GM19193 (cell line): ENCODE data around the gene GPR107.

Experiments
- POLR2A ChIP-seq: IDR thresholded peaks from 4 replicates; pipeline ENCODE4 v1.6.1; 2011; ENCODE audit not compliant: insufficient read depth, insufficient read length; ENCODE audit errors: extremely low read depth

Gene GPR107

DNA sequence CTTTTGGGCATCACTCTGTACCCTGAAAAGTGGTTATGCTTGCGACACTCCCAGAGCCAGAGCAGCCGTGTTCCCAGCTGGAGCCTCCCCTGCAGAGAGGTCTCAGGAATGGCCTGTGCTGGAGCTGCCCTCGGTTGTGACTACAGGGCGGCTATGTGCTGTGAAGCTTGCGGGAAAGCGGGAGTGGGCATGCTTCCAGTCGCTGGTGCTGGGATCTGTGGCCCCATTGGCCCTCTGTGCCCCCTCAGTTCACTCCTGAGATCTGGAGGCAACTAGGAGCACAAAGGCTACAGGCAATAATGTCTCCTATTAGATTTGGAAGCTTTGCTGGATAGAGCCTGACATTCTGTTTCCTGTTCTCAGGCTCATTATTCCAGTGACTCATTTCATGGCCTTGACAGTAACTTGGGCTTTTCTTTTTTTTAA, 56.9 kb downstream of the GPR107 start:
- TF ChIP-seq POLR2A: no peak

DNA sequence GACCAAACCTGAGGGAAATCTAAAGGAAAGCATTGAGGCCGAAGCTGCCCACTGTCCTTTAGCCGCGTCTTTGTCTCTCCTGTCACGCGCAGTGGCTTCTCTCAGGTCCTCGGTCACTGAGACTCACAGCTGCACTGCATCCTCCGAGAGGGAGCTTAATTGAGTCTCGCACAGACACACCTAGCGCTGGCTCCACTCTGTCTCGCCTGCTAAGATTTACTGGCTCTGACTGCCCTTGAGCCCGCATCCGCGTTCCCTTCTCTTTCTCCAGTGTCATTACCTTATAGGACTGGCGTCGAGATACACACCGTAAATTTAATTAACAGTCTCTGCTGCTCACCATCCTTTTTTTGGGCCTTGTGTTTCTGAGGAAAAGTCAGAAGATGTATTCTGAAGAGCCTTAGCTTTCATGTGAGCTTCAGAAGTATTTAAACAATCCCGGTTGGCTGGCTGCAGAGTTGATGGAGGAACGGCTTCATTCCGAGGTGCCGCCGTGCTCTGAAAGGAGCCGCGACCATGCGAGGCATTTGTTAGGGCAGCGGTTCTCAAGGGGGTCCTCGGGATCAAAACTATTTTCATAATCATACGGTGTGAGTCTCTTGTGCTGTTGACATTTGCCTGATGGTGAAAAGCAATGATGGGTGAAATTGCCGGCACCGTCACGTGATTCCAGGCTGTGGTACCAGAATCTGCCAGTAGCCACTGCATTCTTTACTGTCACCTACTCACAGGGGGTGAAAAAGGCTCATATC, 58.3 kb downstream of the GPR107 start:
- TF ChIP-seq POLR2A: no peak

DNA sequence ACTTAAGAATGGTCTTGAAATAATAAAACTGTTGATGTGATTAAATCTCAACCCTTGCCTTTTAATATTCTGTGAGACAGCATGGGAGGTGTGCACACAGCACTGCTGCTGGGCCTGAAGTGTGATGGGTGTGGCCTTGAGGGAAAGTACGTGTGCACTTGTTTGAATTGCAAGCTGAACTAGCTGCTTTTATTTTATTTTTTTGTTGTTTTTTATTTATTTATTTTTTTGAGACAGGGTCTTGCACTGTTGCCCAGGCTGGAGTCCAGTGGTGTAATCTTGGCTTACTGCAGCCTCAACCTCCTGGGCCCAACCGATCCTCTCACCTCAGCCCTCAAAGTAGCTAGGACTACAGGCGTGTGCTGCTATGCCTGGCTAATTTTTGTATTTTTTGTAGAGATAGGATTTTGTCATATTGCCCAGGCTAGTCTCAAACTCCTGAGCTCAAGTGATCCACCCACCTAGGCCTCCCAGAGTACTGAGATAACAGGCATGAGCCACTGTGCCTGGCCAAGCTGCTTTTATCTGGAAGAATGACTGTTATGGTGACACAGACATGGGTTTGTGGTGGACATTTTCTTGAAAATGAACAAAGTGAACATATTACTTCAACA, 58.9 kb downstream of the GPR107 start:
- no peak for TF ChIP-seq POLR2A

DNA sequence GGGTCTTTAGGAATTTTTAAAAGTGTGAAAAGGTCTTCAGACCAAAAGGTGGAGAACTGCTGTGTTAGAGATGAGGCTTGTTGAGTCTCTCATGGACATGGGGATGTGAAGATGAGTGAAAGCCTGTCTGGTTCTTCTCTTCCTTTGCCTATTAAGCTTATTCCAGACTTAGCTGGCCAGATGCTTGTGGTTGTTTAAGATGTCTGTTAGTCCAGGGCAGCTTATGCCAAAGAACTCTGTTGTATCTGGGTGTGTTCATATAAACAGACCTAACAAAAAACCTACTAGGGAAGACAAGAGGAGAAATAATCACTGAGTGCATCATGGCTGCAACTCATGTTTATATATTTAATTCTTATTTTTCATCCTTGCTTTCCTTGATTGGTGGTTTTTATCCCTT, 61.0 kb downstream of the GPR107 start:
- no peak for TF ChIP-seq POLR2A

DNA sequence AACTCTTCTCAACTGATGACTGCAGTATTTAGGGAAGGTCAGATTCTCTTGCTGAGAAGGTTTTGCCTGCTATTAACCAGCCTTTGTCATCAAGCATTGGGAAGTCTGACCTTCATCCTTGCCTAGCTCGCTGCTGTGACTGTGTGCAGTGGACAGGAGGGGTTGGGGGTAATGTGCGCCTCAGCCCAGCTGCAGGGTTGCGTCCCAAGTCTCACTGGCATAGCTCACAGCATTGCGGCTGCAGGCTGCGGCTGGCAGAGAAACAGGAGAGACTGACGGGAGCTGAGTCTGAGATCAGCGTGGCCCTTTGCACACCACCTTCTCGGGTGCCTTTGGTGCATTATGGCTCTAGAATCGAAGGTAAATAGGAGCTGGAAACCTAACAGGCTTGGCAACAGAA, 62.6 kb downstream of the GPR107 start:
- no peak for TF ChIP-seq POLR2A

DNA sequence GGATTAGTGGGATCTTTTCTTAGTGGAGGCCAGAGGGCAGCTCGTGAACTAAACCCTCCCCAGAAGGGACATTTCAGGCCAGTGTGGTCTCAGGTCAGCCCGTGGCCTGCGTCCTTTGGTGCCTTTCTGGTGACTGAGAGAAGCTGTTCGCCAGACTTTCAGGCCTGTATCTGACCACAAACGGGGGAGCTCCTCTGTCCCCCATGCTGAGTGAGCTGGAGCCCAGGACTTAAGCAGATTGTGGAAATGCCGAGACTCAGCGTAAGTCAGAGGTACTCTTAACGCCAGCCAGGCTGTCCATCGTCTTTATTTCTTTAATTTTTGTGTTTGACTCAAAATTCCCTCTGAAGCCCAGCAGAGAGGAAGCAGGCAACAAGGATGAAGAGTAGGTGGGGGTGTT, 63.7 kb downstream of the GPR107 start:
- TF ChIP-seq POLR2A: no peak

DNA sequence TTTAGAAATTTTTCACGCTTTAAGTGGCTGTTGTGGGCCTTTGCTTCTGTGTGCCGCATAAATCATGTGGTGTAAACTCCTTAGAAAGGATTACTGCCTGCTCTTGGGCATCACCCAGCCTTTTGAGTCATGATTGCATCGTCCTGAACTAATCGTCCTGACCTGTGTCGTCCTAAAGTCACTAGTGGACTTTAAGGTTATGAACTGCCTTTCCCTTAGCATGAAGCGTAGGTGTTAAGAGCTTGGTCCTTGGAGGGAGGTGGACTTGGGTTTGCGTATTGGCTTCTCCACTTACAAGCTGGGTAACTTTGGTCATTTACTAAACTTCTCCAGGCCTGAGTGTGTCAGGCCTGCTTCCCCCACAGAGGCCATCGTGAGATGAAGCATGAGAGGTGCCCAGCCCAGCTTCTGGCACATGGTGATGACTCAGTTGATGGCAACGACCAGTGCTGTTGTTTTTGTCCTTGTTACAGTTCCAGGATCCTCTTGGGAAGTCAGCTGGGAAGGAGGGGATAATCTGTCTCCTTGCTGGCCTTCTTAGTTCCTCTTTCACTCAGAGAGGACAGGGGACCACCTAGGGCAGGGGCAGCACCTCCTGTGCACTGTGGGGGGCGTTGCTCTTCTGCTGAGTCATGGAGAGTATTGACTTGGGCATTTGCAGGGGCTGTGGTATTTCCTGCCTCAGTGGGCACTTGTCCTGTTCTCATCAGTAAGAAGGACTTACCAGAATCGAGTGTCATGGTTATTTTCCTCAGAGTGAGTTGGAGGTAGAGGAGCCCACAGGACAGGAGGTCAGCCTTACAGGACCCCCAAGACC, 64.3 kb downstream of the GPR107 start:
- TF ChIP-seq POLR2A: no peak

DNA sequence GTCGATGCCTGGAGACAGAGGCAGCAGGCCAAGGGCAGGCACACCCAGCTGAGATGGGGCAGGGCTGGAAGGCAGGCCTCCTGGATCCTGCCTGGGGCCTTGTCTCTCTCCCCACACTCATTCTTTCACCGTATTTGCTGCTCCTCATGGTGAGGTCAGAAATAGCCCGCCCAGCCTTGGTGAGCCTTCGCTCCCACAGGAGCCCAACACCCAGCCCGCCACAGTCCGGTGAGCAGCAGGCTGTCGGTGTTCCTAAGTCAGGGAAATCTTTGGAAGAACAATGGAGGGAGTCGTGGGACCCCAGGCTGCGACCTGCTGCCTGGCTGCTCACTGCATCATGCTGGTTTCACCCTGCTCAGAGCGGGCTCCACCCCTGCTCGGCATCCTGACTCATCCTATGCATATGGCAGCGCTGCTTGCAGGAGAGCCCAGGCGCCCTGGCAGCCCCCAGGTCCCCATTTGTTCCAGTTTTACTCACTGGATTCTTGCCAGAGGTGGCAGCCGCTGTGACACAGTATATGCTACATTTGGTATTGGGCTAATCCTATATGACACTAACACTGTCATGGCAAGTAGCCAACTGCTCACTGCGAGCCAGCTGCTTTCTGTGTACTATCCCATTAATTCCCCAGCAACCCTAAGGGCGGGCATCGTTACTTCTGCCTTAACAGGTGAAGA, 65.3 kb downstream of the GPR107 start:
- no peak for TF ChIP-seq POLR2A

DNA sequence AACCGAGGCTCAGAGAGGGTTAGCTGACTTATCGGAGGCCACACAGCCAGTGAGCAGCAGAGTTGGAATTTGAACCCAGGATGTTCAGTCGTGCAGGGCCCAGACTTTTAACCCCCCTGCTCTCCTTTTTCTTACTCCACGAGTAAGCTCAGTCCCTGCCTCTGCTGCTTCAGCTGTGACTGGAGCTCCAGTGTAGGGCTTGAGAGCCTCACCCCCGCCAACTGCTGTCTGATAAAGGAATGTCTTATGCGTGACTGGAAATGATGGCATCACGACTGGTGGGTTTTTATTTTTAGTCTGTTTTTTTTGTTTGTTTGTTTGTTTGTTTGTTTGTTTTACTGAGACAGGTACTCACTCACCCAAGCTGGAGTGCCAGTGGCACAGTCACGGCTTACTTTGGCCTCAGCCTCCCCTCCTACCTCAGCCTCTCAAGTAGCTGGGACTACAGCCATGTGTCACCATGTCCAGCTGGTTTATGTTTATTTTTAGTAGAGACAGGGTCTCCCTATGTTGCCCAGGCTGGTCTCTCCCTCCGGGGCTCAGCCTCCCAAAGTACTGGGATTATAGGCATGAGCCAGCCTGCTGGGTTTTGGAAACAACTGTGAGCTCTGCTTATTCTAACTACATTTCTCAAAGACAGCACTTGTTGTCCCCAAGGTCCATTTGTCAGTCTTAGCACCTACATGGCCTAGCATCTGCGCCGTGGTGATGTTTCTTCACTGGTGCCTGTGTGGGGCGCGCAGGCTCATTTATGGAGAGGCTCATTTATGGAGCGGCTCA, 66.0 kb downstream of the GPR107 start:
- TF ChIP-seq POLR2A: no peak

DNA sequence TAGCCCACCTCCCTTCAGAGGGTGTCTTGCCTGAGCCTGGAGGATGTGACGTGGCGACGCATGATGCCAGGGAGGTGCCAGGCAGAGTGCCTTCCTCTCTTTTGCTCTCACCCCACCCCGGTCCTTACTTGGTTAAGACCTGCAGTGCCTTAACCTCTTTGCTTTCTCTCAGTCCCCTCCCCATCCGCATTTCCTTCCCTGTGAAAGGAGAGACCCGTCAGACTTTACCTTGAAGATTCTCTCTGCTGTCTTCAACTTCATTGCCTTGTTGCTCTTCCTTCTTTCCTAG, 66.5 kb downstream of the GPR107 start:
- TF ChIP-seq POLR2A: no peak

DNA sequence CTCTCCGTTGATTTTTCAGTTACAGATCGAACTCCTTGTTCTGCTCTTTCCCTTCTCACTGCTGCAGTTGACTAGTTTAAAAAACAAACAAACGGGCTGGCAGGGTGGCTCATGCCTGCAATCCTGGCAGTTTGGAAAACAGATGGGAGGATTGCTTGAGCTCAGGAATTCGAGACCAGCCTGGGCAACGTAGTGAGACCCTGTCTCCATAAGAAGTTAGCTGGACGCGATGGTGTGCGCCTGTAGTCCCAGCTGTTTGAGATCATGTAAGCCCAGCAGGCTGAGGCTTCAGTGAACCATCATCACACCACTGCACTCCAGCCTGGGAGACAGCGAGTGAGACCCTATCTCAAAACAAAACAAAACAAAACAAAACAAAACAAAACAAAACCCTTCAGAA, 67.1 kb downstream of the GPR107 start:
- TF ChIP-seq POLR2A: no peak

DNA sequence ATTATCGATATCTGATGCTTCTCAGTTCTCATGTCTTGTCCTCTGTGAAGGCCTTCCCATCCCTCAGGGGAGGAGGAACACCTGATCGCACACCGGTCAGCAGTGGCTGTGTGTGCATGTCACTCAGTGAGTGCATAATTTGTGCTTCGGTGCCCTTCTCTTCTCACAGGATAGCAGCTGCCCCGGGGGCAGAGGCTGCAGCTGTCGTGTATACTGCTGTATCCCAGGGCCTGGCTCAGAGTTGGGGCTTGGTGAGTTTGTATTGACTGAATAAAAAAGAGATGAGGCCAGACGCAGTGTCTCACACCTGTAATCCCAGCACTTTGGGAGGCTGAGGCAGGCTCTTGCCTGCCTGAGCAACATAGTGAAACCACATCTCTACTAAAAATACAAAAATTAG, 68.8 kb downstream of the GPR107 start:
- TF ChIP-seq POLR2A: no peak

DNA sequence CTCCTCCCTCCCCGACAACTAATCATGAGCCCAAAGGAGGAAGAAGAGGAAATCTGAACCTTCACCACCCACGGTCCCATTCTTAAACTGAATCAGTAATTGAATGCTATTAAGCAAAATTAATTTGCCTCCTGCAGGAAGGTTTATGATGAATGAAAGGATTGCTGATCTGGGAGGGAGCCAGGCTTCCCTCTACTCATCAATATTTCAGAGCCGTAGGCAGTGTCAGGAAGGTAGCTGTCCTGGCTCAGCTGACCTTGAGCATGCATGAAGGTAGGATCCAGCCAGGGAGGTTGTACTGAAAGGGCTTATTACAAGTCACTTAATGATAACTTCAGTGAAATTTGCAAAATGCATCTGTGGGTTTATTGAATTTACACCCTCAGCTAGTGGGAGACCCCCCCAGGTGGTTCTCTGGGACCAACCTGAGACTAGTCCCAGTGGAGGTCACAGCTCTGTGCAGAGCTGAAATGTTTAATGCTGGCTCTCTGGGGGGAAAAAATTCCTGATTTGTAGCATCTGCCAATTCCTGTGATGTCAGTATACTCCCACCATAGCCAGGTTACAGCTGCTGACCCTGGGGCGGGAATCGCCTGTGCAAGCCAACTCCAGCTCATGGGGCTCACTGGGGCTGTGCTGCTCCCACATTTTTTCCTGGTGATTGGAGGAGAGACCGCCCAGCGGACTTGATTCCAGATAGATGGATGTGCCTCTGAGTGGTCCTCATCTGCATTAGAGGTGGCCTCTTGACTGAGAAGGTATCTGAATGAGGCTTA, 70.6 kb downstream of the GPR107 start:
- no peak for TF ChIP-seq POLR2A

DNA sequence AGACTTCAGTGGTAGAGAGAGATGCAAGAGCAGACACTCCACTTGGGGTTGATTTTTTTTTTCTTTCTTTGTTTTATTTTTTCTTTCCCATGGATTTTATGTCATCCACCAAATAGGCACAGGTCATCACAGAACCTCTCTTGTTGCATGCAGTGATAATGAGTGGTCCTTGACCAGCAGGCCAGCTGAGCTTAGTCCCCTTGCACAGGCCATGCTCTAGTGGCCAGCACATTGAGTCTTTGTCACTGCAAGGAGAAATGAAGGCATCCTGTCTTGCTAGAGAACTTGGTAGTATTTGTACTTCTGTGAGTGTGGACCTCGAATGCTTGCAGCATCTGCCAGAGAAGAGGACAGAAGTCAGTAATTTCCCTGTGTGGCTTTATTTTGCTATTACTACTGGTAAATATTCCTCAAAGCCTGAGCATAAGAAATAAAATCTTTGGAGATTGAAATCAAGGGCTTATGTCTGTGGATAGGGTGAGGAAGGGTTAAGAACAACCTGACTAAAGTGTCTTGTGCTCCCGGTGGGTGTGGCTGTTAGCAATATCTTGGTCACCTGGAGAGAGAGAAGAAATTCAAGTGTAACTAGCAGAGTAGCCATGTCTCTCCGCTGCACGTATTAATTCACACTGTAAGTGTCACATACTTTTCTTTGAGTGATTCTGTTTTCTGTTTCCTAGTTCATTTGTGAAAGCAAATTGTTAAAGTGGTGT, 73.2 kb downstream of the GPR107 start:
- no peak for TF ChIP-seq POLR2A

DNA sequence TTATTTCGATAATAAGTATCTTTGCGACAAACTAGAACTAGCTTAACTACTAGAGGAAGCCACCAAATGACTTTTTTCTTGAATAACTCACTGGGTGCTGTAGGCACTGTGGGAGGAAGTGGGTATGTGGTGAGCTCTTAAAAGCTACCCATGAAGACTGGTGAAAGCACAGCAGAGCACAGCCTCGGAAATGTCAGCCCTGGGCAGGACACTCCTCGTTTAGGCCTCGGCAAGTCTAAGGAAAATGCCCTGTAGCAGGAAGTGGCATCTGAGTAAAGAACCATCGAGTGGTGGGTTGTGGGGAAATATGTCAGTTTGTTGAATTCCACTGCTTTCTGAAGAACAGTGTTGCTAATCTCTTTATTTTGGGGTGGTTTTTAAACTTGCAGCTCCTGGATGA, 74.5 kb downstream of the GPR107 start:
- peak; percentile 4 for TF ChIP-seq POLR2A
